DMS153 treated with DMSO at 0.1 percent for 48 hours (cell line): ENCODE results near the gene C7.
"Not testable (repeated sequence)": the region's sequence is repeated elsewhere in the genome, so short reads cannot be mapped to it uniquely, and the experiment has no call there.

Experiments used
- DNase-seq: peaks from one replicate; lab custom pipeline; 2025; ENCODE audit not compliant: unreplicated experiment; lab: John Stamatoyannopoulos, UW

The C7 gene

GRCh38 chr5:40988746-40989510, 79.6 kb downstream of the C7 start:
- no peak for DNase-seq

DNA sequence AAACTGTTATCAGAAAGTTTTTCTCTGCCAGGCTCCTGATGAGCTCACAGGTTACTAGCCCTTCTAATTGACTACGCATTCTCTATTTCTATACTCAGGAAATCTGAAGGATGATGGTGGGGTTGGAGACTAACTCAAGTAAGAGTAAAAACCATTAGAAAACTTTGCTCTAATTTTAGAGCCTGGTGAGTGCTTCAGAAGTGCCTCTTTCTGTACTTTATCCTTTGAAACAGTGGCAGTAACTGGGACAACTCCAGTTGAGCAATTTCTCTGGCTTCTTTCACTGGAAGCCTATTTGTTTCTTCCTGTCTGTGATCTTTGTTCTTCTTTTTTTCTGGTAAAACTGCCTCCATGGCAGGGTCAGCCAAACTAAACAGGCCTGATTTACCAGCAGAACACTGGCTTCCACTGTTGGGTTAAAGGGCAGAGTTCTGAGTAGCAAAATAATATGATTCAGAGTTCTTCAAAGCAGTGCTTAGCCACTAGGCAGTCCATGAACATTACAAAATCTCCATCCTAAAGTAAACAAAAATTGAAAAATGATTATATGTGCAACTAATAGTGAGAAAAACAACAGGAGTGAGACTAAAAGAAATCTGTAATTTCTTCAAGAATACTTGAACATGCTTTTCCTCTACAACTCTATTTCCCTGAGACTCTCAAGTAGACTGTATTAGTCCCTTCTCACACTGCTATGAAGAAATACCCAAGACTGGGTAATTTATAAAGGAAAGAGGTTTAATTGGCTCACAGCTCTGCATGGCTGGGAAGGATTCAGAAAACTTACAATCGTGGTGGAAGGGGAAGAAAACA, 82.1 kb downstream of the C7 start:
- no peak for DNase-seq

GRCh38 chr5:40991981-40992559, 82.8 kb downstream of the C7 start:
- no peak for DNase-seq

DNA sequence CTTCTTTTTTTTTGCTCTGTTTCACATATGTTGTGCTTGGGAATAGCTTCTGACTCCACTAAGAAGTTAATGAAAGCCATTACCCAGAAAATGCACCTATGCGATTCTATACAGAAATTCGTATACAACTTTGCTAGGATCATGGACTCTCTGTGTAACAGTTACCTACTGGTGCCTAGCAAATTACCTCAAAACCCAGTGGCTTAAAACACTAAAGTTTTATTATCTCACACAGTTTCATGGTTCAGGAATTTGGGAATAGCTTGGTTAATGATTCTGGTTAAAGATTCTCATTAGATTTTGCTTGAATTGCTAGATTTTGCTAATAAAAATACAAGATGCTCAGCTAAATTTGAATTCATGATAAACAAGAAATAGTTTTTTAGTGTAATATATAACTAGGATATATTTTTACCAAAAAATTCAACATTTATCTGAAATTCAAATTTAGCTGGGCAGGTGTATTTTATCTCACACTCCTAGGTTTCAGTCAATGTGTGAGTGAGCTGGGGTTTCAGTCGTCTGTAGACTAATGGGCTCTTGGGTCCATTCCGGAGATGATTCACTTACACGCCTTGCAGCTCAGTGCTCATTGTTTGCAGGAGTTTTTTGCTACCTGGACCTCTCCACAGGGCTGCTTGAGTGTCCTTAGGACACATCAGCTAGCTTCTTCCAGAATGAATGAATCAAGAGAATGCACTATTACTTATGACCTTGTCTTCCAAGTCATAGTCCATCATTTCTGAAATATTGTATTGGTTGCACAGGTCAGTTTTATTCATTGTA, 86.7 kb downstream of the C7 start:
- no peak for DNase-seq

DNA sequence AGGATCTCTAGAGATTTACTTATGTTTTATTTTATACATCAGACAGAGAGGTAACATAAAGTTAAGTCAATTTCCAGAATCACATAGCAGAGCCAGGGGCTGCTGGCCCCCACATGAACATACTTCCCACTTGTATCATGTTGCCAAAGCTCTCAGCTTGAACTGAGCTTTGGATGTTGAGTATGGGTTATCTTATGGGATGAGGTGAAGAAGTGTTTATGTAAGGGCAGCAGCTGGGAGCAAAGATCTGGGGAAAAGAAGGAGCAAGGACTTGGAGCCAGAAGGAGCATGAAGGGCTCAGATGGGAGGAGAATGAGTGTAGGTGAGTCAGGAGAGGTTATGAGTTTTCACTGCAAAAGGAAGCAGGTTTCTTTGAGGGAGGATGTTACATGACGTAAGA, 89.8 kb downstream of the C7 start:
- no peak for DNase-seq

DNA sequence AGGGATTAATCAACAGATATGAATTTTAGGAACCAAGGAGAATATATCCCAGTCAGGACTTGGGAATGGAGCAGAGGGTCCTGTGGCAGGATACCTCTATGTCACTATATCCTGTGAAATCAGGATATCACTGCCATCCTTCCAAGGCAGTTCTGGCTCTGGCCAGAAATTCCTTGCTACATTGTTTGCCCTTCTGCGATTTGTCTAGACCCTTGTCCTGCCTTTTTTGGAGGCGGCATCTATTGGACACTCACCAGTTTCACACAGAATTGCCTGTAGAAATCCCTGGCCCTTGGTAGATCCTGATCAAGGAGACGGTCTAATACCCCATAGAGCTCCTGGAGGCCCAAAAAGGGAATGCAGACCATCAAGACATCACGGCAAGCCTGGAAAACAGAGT, 90.7 kb downstream of the C7 start:
- DNase-seq: no peak

GRCh38 chr5:41003670-41004376, 94.5 kb downstream of the C7 start:
- no peak for DNase-seq

- DNase-seq: no peak
Observed at GRCh38 chr5:41004931-41005330, 95.6 kb downstream of the C7 start.

- no peak for DNase-seq
Observed at GRCh38 chr5:41009232-41009631, 99.9 kb downstream of the C7 start.

- no peak for DNase-seq
Observed at GRCh38 chr5:41010572-41010971, 101.3 kb downstream of the C7 start.

- no peak for DNase-seq
Observed at GRCh38 chr5:41012318-41012717, 103.0 kb downstream of the C7 start.

- not testable (repeated sequence) for DNase-seq
Observed at GRCh38 chr5:41022600-41022999, 113.3 kb downstream of the C7 start.
